NCI-H146 treated with DMSO at 0.1 percent for 48 hours (cell line): ENCODE results near the gene IPO9.
"Not testable (repeated sequence)": the region's sequence is repeated elsewhere in the genome, so short reads cannot be mapped to it uniquely, and the experiment has no call there.

Source experiments
- DNase-seq: peaks from one replicate; lab custom pipeline; 2025; ENCODE audit not compliant: unreplicated experiment; lab: John Stamatoyannopoulos, UW

IPO9 gene

DNA sequence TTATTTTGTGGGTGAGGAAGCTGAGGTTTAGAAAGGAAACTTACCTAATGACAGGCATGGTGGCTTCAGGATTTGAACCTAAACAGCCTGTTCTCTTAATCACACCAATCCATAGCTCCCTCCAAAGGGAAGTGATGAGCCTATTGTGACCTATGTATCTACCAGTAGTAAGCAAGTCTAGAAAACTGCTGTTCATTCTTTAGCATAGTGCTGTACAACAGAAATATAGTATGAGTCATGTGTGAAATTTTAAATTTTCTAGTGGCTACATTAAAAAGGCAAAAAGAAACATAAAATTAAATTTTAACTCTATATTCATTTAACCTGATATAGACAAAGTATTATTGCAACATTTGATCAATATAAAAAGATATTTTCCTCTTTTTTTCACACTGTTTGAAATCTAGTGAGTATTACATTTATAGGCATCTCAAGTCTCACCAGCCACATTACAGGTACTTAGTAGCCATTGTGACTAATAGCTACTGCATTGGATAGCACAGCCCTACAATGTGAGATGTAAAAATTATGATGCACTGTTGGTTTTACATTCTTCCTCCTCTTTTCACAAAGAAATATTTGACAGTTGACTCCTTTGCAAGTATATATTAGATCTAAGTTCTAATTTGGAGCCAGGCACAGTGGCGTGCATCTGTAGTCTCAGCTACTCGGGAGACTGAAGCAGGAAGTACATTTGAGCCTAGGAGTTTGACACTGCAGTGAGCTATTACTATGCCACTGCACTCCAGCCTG lies 16.6 kb downstream of the IPO9 start:
- DNase-seq: no peak

GRCh38 chr1:201847150-201847549 lies 18.2 kb downstream of the IPO9 start:
- DNase-seq: no peak

DNA sequence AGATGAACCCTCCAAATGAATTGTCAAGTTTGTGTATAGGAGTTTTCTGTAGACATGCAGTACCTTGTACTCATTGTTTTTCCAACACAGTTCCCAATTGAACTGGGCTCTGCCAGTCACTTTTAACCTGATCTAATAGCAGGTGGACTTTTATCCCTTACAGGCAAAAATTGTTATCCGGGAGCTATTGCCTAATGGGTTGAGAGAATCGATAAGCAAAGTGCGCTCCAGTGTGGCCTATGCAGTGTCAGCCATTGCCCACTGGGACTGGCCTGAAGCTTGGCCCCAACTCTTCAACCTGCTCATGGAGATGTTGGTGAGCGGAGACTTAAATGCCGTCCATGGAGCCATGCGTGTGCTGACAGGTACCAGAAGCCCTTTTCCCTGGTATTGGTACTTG lies 19.3 kb downstream of the IPO9 start:
- no peak for DNase-seq

GRCh38 chr1:201849372-201850052 lies 20.6 kb downstream of the IPO9 start:
- no peak for DNase-seq

DNA sequence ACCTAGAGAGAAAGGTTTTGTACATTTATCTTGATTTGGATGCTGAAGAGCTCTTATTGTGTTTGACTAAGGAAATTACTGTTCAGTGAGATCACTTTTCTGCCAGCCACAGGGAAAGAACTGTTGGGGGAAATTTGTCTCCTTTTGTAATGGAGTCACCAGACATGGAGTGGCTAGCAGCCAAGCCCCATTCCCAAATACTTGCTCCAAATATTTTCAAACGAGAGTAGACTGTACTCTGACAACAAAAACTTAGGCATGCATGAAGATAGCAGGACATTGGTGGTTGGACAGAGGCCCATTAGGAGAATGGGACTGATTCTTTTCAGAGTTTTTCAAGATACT lies 21.1 kb downstream of the IPO9 start:
- DNase-seq: no peak

DNA sequence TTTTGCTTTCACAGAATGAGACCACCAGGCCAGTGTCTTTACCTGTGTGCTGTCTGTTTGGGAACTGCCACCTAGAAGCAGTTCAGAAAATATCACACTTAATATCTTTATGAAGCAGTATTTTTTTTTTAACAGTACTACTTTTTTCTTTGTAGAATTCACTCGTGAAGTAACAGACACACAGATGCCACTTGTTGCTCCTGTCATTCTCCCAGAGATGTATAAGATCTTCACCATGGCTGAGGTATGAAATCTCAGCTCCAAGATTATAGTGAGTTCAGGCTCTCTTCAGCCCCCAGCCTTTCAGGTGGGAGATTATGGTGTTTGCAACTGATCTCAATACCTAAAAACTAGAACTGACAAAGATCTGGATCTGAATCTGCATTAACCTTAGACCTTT lies 23.0 kb downstream of the IPO9 start:
- DNase-seq: no peak

DNA sequence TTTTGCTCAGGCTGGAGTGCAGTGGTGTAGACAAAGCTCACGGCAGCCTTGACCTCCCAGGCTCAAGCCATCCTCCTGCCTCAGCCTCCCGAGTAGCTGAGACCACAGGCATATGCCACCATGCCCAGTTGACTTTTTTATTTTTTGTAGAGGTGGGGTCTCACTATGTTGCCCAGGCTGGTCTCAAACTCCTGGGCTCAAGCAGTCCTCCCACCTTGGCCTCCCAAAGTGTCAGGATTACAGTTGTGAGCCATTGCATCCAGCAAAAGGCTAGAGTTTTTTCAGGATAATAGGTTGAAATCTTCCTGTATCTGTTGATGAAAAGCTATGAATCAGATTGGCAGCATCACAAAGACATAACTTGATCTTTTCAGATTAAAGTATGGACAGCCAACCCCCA lies 27.8 kb downstream of the IPO9 start:
- DNase-seq: not testable (repeated sequence)

GRCh38 chr1:201859424-201859823 lies 30.5 kb downstream of the IPO9 start:
- DNase-seq: no peak

- DNase-seq: no peak
These were observed 32.5 kb downstream of the IPO9 start for GRCh38 chr1:201861448-201861847.

DNA sequence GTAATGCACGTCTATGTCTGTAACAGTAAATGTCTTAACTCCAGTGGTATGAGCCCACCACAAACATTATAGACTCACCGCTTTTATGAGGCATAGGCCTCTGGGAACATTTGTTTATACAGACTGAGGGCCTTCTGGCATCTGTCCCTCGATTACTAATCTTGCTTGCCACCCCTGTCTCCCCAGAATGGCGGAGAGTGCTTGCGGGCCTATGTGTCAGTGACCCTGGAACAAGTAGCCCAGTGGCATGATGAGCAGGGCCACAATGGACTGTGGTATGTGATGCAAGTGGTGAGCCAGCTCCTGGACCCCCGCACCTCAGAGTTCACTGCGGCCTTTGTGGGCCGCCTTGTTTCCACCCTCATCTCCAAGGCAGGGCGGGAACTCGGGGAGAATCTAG lies 41.4 kb downstream of the IPO9 start:
- no peak for DNase-seq

DNA sequence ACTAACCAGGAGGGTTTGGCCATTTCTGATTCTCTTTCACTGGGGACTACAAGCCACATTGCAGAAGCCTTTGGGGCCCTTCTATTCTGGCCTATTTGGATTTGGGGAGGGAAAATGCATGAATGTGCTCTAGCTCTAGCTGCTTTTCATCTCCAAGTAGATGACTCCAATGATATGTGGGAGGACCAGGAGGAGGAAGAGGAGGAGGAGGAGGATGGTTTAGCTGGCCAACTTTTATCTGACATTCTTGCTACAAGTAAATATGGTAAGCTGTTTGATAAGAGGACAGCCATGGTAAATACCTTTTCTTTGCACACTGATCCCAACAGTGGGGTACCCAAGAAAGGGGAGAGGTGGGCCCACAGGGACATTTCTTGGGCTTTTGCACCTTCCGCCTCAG lies 45.7 kb downstream of the IPO9 start:
- no peak for DNase-seq

DNA sequence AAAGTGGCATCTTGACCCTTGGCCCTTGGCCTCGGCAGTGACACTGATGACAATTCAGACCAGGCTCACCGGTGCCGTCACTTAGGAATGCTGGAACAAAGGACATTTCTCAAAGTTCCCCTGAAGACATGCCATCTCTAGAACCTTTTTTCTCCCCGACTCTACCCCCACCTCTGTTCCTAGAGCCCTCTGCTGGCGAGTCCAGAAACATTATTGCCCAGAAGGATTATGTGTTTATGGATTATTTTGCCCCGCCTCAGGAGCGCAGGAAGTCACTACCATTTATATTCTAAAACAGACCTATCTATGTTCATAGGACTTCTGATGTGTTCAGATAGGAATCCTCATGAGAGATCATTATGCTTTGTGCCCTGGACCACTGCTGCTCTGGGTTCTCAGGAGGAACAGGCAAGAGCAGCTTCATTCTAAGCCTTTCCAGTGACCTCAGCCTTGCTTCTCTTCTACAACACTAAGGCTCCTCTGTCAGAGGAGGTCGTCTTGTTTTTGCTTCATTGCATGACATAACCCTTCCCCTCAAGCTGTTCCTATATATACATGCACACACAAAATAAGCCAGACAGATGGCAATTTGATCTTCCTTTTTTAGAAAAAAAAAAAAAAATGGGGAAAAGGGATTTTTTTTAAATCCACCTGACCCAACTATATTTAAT lies 47.3 kb downstream of the IPO9 start:
- no peak for DNase-seq

GRCh38 chr1:201877877-201878401 lies 49.0 kb downstream of the IPO9 start:
- no peak for DNase-seq

GRCh38 chr1:201880928-201881571 lies 52.1 kb downstream of the IPO9 start:
- DNase-seq: no peak

GRCh38 chr1:201881617-201882016 lies 52.7 kb downstream of the IPO9 start:
- no peak for DNase-seq

DNA sequence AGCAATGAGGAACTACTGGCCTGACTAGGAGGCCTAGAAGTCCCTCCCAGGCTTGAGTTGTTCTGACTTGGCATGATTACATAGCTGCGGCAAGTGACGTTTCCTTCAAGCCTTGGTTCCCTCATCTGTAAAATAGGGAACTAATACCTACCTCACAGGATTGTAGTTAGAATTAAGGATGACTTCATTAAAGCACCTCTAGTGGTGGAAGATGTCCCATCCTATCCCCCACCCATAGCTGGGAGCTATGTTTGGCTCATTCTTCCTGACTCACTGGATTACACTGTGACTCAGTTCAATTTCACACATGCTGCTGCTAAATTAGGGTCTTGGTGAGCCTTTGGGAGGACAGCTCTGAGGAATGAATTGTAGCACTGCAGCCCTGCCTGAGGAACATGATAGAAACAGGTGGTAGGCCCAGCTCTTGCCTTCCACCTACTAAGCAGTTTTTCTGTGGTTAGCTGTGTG lies 53.7 kb downstream of the IPO9 start:
- DNase-seq: no peak

GRCh38 chr1:201883266-201883665 lies 54.3 kb downstream of the IPO9 start:
- DNase-seq: no peak

DNA sequence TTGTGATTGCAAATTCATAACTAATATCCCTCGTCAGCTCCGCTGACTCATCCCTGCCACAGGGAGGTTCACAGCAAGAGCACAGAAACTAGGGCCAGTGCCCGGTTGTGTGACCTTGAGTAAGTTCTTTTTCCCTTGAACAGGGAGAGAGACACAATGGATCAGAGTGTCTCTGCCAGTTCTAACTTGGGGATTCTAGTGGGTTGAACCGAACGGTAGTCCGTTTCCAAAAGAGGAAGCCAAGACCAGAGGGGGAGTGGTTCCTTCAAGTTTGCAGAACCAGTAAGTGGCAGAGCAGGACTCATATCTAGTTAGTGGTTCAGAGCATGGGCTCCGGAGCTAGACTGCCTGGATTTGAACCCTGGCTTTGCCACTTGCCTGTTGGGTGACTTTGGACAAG lies 54.8 kb downstream of the IPO9 start:
- no peak for DNase-seq

DNA sequence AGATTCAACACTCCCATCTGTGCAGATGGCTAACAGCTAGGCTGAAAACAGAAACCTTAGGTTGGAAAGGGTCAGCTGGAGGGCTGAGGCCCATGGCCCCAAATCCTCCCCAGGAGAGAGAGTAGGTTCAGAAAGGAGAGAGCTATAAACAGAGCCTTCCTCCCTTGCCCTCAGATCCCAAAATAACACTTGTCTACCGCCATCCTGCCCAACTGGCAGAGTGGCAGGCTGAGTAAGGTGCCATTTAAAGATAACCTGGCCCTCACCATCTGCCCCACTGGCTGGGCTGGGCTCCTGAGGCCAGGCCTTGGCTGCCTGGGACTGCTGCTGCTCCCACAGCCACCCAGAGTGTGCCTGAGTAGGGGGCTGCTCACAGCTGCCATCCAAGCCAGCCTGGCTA lies 55.5 kb downstream of the IPO9 start:
- no peak for DNase-seq

DNA sequence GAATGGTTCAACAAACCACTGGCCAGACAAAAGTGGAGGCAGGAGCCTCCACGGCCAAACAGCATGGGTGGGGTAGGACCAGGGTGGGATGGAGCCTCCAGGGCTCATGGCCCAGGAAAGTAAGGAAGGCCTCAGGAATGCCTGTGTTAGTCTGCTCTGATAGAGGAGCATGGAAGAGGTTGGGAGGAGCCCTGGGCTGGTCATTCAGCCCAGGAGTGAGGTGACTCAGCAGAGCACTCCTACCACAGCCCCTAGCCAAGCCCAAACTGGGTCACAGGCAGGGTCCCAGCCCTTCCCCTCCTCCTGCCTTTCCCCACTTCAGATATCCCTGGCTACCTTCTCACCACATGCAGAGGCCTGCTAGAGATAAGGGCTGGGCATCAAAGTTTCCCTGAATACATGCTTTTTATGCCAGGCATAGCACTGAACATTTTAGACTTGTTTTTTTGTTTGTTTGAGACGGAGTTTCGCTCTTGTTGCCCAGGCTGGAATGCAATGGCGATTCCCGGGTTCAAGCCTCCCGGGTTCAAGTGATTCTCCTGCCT lies 56.6 kb downstream of the IPO9 start:
- no peak for DNase-seq
